ENCODE data around the gene KCNG2.

KCNG2 gene

GRCh38 chr18:79889569-79889968 lies 91.8 kb downstream of the KCNG2 start:
- no peak for FAIRE-seq

GRCh38 chr18:79890674-79891073 lies 92.9 kb downstream of the KCNG2 start:
- FAIRE-seq = no peak

- no peak for FAIRE-seq
These were observed 99.0 kb downstream of the KCNG2 start for GRCh38 chr18:79896738-79897137.

GRCh38 chr18:79897940-79898625 lies 100.3 kb downstream of the KCNG2 start:
- FAIRE-seq = no peak

- no peak for FAIRE-seq
These were observed 101.3 kb downstream of the KCNG2 start for GRCh38 chr18:79898952-79899608.

- FAIRE-seq = no peak
These were observed 102.1 kb downstream of the KCNG2 start for GRCh38 chr18:79899609-79900445.

- no peak for FAIRE-seq
These were observed 103.2 kb downstream of the KCNG2 start for GRCh38 chr18:79900610-79901570.

GRCh38 chr18:79901665-79902064 lies 103.9 kb downstream of the KCNG2 start:
- no peak for FAIRE-seq

GRCh38 chr18:79902075-79902474 lies 104.3 kb downstream of the KCNG2 start:
- FAIRE-seq = no peak

- FAIRE-seq = no peak
These were observed 104.9 kb downstream of the KCNG2 start for GRCh38 chr18:79902640-79903039.

GRCh38 chr18:79903071-79903635 lies 105.4 kb downstream of the KCNG2 start:
- FAIRE-seq = no peak

GRCh38 chr18:79903787-79904356 lies 106.1 kb downstream of the KCNG2 start:
- no peak for FAIRE-seq

- no peak for FAIRE-seq
These were observed 106.8 kb downstream of the KCNG2 start for GRCh38 chr18:79904357-79905147.

- no peak for FAIRE-seq
These were observed 107.7 kb downstream of the KCNG2 start for GRCh38 chr18:79905389-79905911.

- no peak for FAIRE-seq
These were observed 108.3 kb downstream of the KCNG2 start for GRCh38 chr18:79905993-79906392.

- FAIRE-seq = no peak
These were observed 109.0 kb downstream of the KCNG2 start for GRCh38 chr18:79906706-79907105.

GRCh38 chr18:79910563-79911343 lies 113.0 kb downstream of the KCNG2 start:
- no peak for FAIRE-seq

GRCh38 chr18:79911344-79912270 lies 113.9 kb downstream of the KCNG2 start:
- no peak for FAIRE-seq

All from TTC549 (cell line).